Vagina (tissue), 2 donors: Measurements from ENCODE around the gene STK40.

Source experiments
- CTCF ChIP-seq, 3 experiments: fragments of 450-650 bp in 2 of 3; fragments of 200-600 bp in 1 of 3; sonication (generic) in 1 of 3; IDR thresholded peaks; one replicate each; pipeline ENCODE4 v1.5.1; 2017 to 2019; ENCODE audit warnings: antibody characterized with exemption in 3 of 3, mild to moderate bottlenecking in 2 of 3, moderate library complexity in 2 of 3
- POLR2A ChIP-seq, 2 donors: fragments of 450-650 bp; IDR thresholded peaks; one replicate each; pipeline ENCODE4 v1.6.1; 2017; ENCODE audit warnings: antibody characterized with exemption in 2 of 2, mild to moderate bottlenecking in 2 of 2, moderate library complexity in 2 of 2
- POLR2AphosphoS5 ChIP-seq, 2 donors: sonication (generic); formaldehyde crosslinking; IDR thresholded peaks; one replicate each; pipeline ENCODE4 v1.9.0; 2017; ENCODE audit warnings: antibody characterized with exemption in 2 of 2, mild to moderate bottlenecking in 2 of 2, low read depth in 1 of 2; ENCODE audit not compliant: insufficient read depth in 1 of 2

- no peak for TF ChIP-seq POLR2A (IDR thresholded peaks at IDR 0.05)
- no peak for TF ChIP-seq CTCF (IDR thresholded peaks at IDR 0.05)
- no peak for TF ChIP-seq POLR2AphosphoS5 (IDR thresholded peaks at IDR 0.05; ENCODE audit: insufficient read depth in 1 of 2, low read depth in 1 of 2)
These were observed 76.3 kb downstream of the STK40 start for GRCh38 chr1:36309397-36309796.
